HEK293T (cell line): ENCODE measurements around the gene DHX8.

Source experiments
- FOXK2 ChIP-seq: fragments of 450-650 bp; IDR thresholded peaks from 2 replicates; pipeline ENCODE4 v1.6.1; 2016; ENCODE audit warnings: mild to moderate bottlenecking
- FOXM1 ChIP-seq: fragments of 450-650 bp; IDR thresholded peaks from 2 replicates; pipeline ENCODE4 v1.6.1; 2017; ENCODE audit warnings: mild to moderate bottlenecking, borderline replicate concordance

DNA sequence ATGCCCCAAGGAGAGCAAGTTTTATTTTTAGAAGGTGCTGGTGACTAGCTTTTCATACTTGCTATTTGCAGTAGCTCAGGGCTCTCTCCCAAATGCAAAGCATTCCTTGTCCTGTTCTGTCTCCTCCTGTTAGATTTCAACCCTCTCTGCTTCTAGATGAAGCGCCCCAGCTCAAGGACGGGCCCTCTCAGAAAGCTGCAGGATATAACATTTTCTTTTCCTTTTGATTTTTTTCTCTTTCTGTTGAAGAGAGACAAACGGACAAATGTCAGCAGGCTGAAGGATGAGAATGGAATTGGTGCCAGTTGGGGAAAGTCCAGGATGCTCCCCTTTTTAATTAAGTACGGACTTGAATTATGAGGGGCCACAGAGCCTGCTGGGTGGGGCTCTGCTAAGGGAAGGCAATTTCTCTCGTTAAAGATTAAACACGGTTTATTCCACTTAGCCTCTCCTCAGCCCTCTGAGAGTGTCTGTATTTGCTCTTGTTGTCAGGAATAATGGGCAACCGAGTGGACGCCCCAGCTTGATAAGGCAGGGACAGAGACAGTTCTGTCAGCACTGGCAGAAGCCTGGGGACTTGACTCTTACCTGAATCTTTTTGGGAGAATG lies 68.6 kb downstream of the DHX8 start:
- TF ChIP-seq FOXM1 = no peak
- no peak for TF ChIP-seq FOXK2
